H1 (cell line): ENCODE measurements around the gene POTEG.
"Not testable (repeated sequence)": the region's sequence is repeated elsewhere in the genome, so short reads cannot be mapped to it uniquely, and the experiment has no call there.

Experiments used
- CTCF ChIP-seq, 3 experiments: IDR thresholded peaks; 1 replicate in 2 of 3; 2 replicates in 1 of 3; pipeline versions ENCODE4 v1.5.1 to v1.6.1; 2011; ENCODE audit warnings: low read length in 3 of 3, mild to moderate bottlenecking in 3 of 3, inconsistent platforms in 2 of 3, low read depth in 1 of 3, moderate library complexity in 1 of 3; ENCODE audit not compliant: insufficient read depth in 1 of 3; ENCODE audit errors: control extremely low read depth in 1 of 3
- EGR1 ChIP-seq: IDR thresholded peaks from 2 replicates; pipeline ENCODE4 v1.6.1; 2011; ENCODE audit warnings: low read depth, low read length, borderline replicate concordance
- EZH2 ChIP-seq: fragments of 200-600 bp; sonication (generic); IDR thresholded peaks from 2 replicates; pipeline ENCODE4 v1.7.1; 2012; ENCODE audit warnings: low read depth, mild to moderate bottlenecking, moderate library complexity, low read length, inconsistent platforms; ENCODE audit not compliant: severe bottlenecking
- GABPA ChIP-seq: IDR thresholded peaks from 2 replicates; pipeline ENCODE4 v1.6.1; 2011; ENCODE audit warnings: mild to moderate bottlenecking, low read length, moderate library complexity, borderline replicate concordance; ENCODE audit not compliant: insufficient read depth
- HDAC2 ChIP-seq, 2 experiments: fragments of 300-600 bp in 1 of 2; sonication (generic) in 1 of 2; IDR thresholded peaks; 2 replicates each; pipeline ENCODE4 v1.6.1; 2011 to 2012; ENCODE audit warnings: low read depth in 2 of 2, low read length in 2 of 2, mild to moderate bottlenecking in 2 of 2, moderate library complexity in 2 of 2, borderline replicate concordance in 1 of 2, inconsistent platforms in 1 of 2
- MAX ChIP-seq: IDR thresholded peaks from 2 replicates; pipeline ENCODE4 v1.6.1; 2012; ENCODE audit warnings: inconsistent platforms
- POLR2A ChIP-seq, 2 experiments: IDR thresholded peaks; 1 replicate in 1 of 2; 2 replicates in 1 of 2; pipeline ENCODE4 v1.6.1; 2011; ENCODE audit warnings: low read depth in 2 of 2, low read length in 2 of 2, mild to moderate bottlenecking in 2 of 2; ENCODE audit errors: control extremely low read depth in 1 of 2
- POLR2AphosphoS5 ChIP-seq: IDR thresholded peaks from 2 replicates; pipeline ENCODE4 v1.6.1; 2011; ENCODE audit warnings: low read depth, low read length
- POU5F1 ChIP-seq: IDR thresholded peaks from 2 replicates; pipeline ENCODE4 v1.6.1; 2011; ENCODE audit warnings: low read depth, mild to moderate bottlenecking, low read length, moderate library complexity
- SP1 ChIP-seq: IDR thresholded peaks from 2 replicates; pipeline ENCODE4 v1.6.1; 2011; ENCODE audit warnings: low read depth, low read length
- TCF12 ChIP-seq: IDR thresholded peaks from 2 replicates; pipeline ENCODE4 v1.6.1; 2011; ENCODE audit warnings: low read depth, mild to moderate bottlenecking, low read length
- ZNF274 ChIP-seq: IDR thresholded peaks from 2 replicates; pipeline ENCODE4 v1.7.0; 2012; ENCODE audit warnings: low read length, borderline replicate concordance; ENCODE audit errors: extremely low read depth

- TF ChIP-seq POU5F1; TCF12; CTCF (IDR thresholded peaks at IDR 0.05; ENCODE audit: control extremely low read depth in 1 of 3, insufficient read depth in 1 of 3, low read depth in 1 of 3, low read length in 3 of 3); ZNF274; POLR2A (IDR thresholded peaks at IDR 0.05; ENCODE audit: control extremely low read depth in 1 of 2, low read depth in 2 of 2, low read length in 2 of 2); EGR1; POLR2AphosphoS5; MAX; EZH2; SP1; HDAC2 (IDR thresholded peaks at IDR 0.05; ENCODE audit: borderline replicate concordance in 1 of 2, low read depth in 2 of 2, low read length in 2 of 2); GABPA: not testable (repeated sequence)
Measured at GRCh38 chr14:19371767-19372166, 62.4 kb downstream of the POTEG start.
